Measurements from ENCODE around the gene SIRPA. TPM values are rescaled to one million over a fixed set of nuclear protein-coding genes. Genes with fewer than 3 reads are reported as not detected.

Gene SIRPA
- total RNA-seq, 1 donor from 2014 or later, result 130 TPM

- Histone ChIP-seq H3K4me1 (no peaks in the 10 kb centered on the region), H3K27me3 (ENCODE audit: low read depth) (peaks cover 41% of the 10 kb centered on the region), H3K4me3 (no peak overlapping the region), H3K36me3 (no peaks in the 10 kb centered on the region), H3K27ac (no peak overlapping the region), H3K9me3 (no peaks in the 10 kb centered on the region)
- intact Hi-C loops (cut with DNase I), result no loop called here
- DNase-seq, result no peak
- TF ChIP-seq CTCF (IDR thresholded peaks at IDR 0.05), result no peak
- no peak for ATAC-seq
Measured at GRCh38 chr20:1868856-1869255, 26.4 kb upstream of the SIRPA start.

- no peak for DNase-seq
- no peaks in the 10 kb centered on the region for H3K4me1 ChIP-seq
- intact Hi-C loops (cut with DNase I), result no loop called here
Measured at GRCh38 chr20:1870323-1870722, 24.9 kb upstream of the SIRPA start.

GRCh38 chr20:1870792-1871550 lies 24.2 kb upstream of the SIRPA start:
- Histone ChIP-seq H3K27me3 (ENCODE audit: low read depth) (peaks cover 41% of the 10 kb centered on the region), H3K36me3 (no peaks in the 10 kb centered on the region), H3K9me3 (no peaks in the 10 kb centered on the region), H3K4me3 (no peak overlapping the region), H3K4me1 (no peaks in the 10 kb centered on the region), H3K27ac (no peak overlapping the region)
- ATAC-seq (peak; percentile 19 to 27), DNase-seq (no peak)
- intact Hi-C loops (cut with DNase I), result no loop called here
- no peak for TF ChIP-seq CTCF (IDR thresholded peaks at IDR 0.05)

More at GRCh38 chr20:1870323-1870722, 24.9 kb upstream of the SIRPA start:
- Histone ChIP-seq H3K36me3 (no peaks in the 10 kb centered on the region), H3K27ac (no peak overlapping the region), H3K4me3 (no peak overlapping the region), H3K27me3 (ENCODE audit: low read depth) (peaks cover 41% of the 10 kb centered on the region), H3K9me3 (no peaks in the 10 kb centered on the region)
- no peak for TF ChIP-seq CTCF (IDR thresholded peaks at IDR 0.05)
- ATAC-seq, result no peak

GRCh38 chr20:1871807-1872458 lies 23.3 kb upstream of the SIRPA start:
- no peaks in the 10 kb centered on the region for H3K36me3 ChIP-seq
- no peak for TF ChIP-seq CTCF (IDR thresholded peaks at IDR 0.05)
- ATAC-seq (no peak), DNase-seq (no peak)
- no peak overlapping the region for H3K4me3 ChIP-seq
- H3K9me3 ChIP-seq, result no peaks in the 10 kb centered on the region
- intact Hi-C loops (cut with DNase I), result no loop called here
- H3K4me1 ChIP-seq, result no peaks in the 10 kb centered on the region
- no peak overlapping the region for H3K27ac ChIP-seq
- peaks cover 40% of the 10 kb centered on the region for H3K27me3 ChIP-seq (ENCODE audit: low read depth)

GRCh38 chr20:1872459-1873097 lies 22.6 kb upstream of the SIRPA start:
- TF ChIP-seq CTCF (IDR thresholded peaks at IDR 0.05), result no peak
- H3K27ac ChIP-seq, result no peak overlapping the region

More at GRCh38 chr20:1872459-1873097, 22.6 kb upstream of the SIRPA start:
- no peak for DNase-seq
- Histone ChIP-seq H3K36me3 (no peaks in the 10 kb centered on the region), H3K4me1 (no peaks in the 10 kb centered on the region), H3K27me3 (ENCODE audit: low read depth) (peaks cover 37% of the 10 kb centered on the region), H3K9me3 (no peaks in the 10 kb centered on the region), H3K4me3 (no peak overlapping the region)
- ATAC-seq, result no peak
- intact Hi-C loops (cut with DNase I), result no loop called here

Measured in lower lobe of right lung (tissue), 2 donors.